Medulla oblongata (tissue), 1 donor: ENCODE measurements around the gene PRG3.
"Not testable (repeated sequence)": the region's sequence is repeated elsewhere in the genome, so short reads cannot be mapped to it uniquely, and the experiment has no call there.

Experiments used
- DNase-seq: peaks from one replicate; pipeline ENCODE4 v3.0.0-alpha.2; 2015; ENCODE audit errors: extremely low spot score

Gene PRG3

DNA sequence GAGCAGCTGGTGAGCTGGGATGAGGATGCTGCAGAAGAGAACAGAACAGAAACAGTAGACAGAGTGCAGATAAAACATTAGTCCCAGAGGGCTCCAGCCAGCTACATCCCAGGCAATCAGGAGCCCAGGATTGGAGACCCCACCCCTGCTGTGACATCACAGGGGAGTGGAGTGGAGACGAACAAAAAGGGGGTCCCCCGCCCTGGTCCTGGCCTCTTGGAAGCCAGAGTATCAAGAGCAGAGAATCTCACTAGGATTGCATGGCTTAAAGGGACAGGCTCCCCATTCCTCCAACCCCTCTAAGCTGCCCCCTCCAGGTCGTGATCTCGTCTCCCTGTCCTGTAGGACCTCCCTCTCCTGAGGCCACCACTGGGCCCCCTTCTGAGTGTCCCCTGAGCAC is 42.8 kb downstream of the PRG3 start, which contains the start of gene P2RX3:
TSS of gene P2RX3 (plus strand) at position 211 of the 400 bp plus-strand sequence. CDS start 199 bp downstream, outside the sequence.
- no peak for DNase-seq

DNA sequence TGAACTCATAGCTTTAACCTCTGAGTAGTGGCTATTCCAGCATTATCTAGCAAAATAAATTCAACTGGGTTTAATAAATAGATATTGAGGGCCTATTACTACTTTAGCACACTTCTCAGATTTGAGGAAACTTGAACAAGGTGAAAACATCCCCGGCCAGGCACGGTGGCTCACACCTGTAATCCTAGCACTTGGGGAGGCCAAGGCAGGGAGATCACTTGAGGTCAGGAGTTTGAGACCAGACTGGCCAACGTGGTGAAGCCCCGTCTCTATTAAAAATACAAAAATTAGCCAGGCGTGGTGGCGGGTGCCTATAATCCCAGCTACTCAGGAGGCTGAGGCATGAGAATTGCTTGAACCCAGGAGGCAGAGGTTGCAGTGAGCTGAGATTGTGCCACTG is 44.1 kb downstream of the PRG3 start:
- not testable (repeated sequence) for DNase-seq

GRCh38 chr11:57336111-57336666 is 44.8 kb downstream of the PRG3 start:
- DNase-seq: no peak

- DNase-seq: peak; percentile 91
These were observed 45.4 kb downstream of the PRG3 start, which contains the start of gene SSRP1 for GRCh38 chr11:57335343-57336110. SSRP1 (minus strand) TSS chr11:57335892; CDS start chr11:57335121, 771 bp downstream.

DNA sequence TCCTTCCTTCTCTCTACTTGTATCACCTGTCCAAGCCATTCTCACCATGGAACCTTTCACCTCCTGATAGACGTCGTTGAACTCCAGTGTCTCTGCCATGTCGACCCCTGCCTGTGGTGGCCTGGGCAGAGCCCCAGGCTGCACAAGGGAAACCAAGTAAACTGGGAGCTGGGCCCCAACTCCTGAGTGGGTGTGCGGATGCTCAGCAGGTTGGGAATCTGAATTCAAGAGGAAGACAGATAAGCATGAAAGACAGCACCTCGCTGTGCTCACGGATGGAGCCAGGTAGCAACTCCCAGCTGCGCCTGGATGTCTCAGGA is 46.0 kb downstream of the PRG3 start:
- no peak for DNase-seq

GRCh38 chr11:57332694-57333440 is 48.1 kb downstream of the PRG3 start:
- DNase-seq: no peak

- no peak for DNase-seq
These were observed 49.2 kb downstream of the PRG3 start for GRCh38 chr11:57331720-57332119.

DNA sequence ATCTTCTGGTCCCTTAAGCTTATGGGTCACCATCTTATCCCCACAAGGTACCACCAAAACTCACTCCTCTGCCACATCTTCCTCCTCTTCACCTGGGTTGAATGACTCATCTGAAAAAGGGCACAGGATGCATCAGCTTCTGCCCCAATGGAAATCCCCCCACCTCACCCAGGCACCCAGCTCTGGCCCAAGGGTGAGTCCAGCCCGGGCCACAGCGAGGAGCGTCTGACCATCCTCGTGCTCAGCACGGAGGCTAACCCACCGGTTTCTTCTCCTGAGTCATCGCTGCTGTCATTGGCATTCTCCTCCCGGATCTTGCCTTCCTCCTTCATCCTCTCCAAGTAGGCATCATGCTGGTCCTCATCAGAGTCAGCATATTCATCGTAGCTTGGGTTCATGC is 50.9 kb downstream of the PRG3 start:
- DNase-seq: no peak

GRCh38 chr11:57327721-57328120 is 53.2 kb downstream of the PRG3 start:
- DNase-seq: no peak
